Spleen (tissue), 11 donors: Measurements from ENCODE around the gene HINT3. TPM values are rescaled to one million over a fixed set of nuclear protein-coding genes. Genes with fewer than 3 reads are reported as not detected.
"Not testable (repeated sequence)": the region's sequence is repeated elsewhere in the genome, so short reads cannot be mapped to it uniquely, and the experiment has no call there.

Experiments used
- DNase-seq: peaks from one replicate; pipeline ENCODE4 v3.0.0-alpha.2; 2020
- H3K27ac ChIP-seq, 8 donors: fragments of 200-600 bp; sonication (generic) in 7 of 8; 1 replicate in 4 of 8; 2 replicates in 4 of 8; pipeline versions ENCODE4 v1.5.0 to v1.8.0; 2016 to 2021; ENCODE audit warnings: inconsistent platforms in 4 of 8, mild to moderate bottlenecking in 4 of 8, moderate library complexity in 1 of 8
- H3K27me3 ChIP-seq, 7 donors: fragments of 200-600 bp; sonication (generic) in 6 of 7; replicated peaks in 1 of 7; 1 replicate in 4 of 7; 2 replicates in 3 of 7; pipeline versions ENCODE4 v1.5.0 to v1.8.0; 2016 to 2021; ENCODE audit warnings: inconsistent platforms in 3 of 7, mild to moderate bottlenecking in 1 of 7
- H3K36me3 ChIP-seq, 6 donors: fragments of 200-600 bp; sonication (generic) in 5 of 6; 1 replicate in 4 of 6; 2 replicates in 2 of 6; pipeline versions ENCODE4 v1.5.0 to v1.8.0; 2016 to 2021; ENCODE audit warnings: inconsistent platforms in 2 of 6
- H3K4me1 ChIP-seq, 6 donors: fragments of 200-600 bp; sonication (generic) in 5 of 6; 1 replicate in 3 of 6; 2 replicates in 3 of 6; pipeline versions ENCODE4 v1.5.0 to v1.8.0; 2016 to 2021; ENCODE audit warnings: inconsistent platforms in 3 of 6
- H3K4me3 ChIP-seq, 8 donors: fragments of 200-600 bp; sonication (generic) in 7 of 8; 1 replicate in 4 of 8; 2 replicates in 4 of 8; pipeline versions ENCODE4 v1.5.0 to v1.8.0; 2016 to 2021; ENCODE audit warnings: inconsistent platforms in 4 of 8, mild to moderate bottlenecking in 4 of 8, moderate library complexity in 2 of 8
- H3K9me3 ChIP-seq, 8 donors: fragments of 200-600 bp; sonication (generic) in 7 of 8; 1 replicate in 4 of 8; 2 replicates in 4 of 8; pipeline versions ENCODE4 v1.5.0 to v1.8.0; 2016 to 2021; ENCODE audit warnings: inconsistent platforms in 4 of 8
- POLR2A ChIP-seq, 3 donors: fragments of 450-650 bp; IDR thresholded peaks; one replicate each; pipeline ENCODE4 v1.5.1; 2017; ENCODE audit warnings: antibody characterized with exemption in 3 of 3, mild to moderate bottlenecking in 1 of 3
- POLR2AphosphoS5 ChIP-seq, 3 donors: sonication (generic); formaldehyde crosslinking; IDR thresholded peaks; one replicate each; pipeline ENCODE4 v1.5.1; 2017; ENCODE audit warnings: antibody characterized with exemption in 3 of 3
- WGBS, 5 donors: extraction: QIAGEN DNeasy Blood & Tissue Kit in 3 of 5; methylation state at CpG; one replicate each; pipeline versions ENCODE4 v1.1.5 to v1.1.7; 2013 to 2018; 5-methylcytosine and 5-hydroxymethylcytosine counted together
- intact Hi-C: fragments of 100-400 bp; cut with DNase I; formaldehyde crosslinking; loops from one replicate; pipeline ENCODE4 v1.15.0; 2023; ENCODE audit warnings: low total_unique reads
- polyA plus RNA-seq, 3 donors: library from polyadenylated mRNA; stranded (reverse); fragments of 200-250 nt; gene quantifications; one replicate each; pipeline ENCODE4 v1.2.1, GENCODE V29; 2013
- total RNA-seq, 7 donors: library from RNA; depleted of rRNA in 3 of 7; stranded (reverse); fragments of >200 nt in 3 of 7; fragmentation: NEBNext Ultra II Directional in 4 of 7; extraction: Animal tissue kit (Norgen Biotek cat#: 25700) in 4 of 7; gene quantifications; one replicate each; pipeline versions ENCODE4 v1.1.0 to v1.2.1, GENCODE V29; 2016 to 2021
- TF ChIP-seq, protein P1 (sequence below), 11 experiments: fragments of 200-600 bp in 7 of 11; fragments of 450-650 bp in 4 of 11; sonication (generic) in 4 of 11; IDR thresholded peaks in 8 of 11; conservative IDR thresholded peaks in 3 of 11; 1 replicate in 7 of 11; 2 replicates in 4 of 11; pipeline versions ENCODE4 v1.4.0 to v1.8.0; 2016 to 2021; ENCODE audit warnings: antibody characterized with exemption in 11 of 11, inconsistent platforms in 4 of 11, mild to moderate bottlenecking in 1 of 11
- donor health status: healthy with polysubstance abuse.
- donor health status: DM: no; HTN: no; CAD: no; lungs with moderate emphysema.
- donor health status: DM: no; HTN: no; CAD: no.
- donor health status: Bipolar disorder and iron deficiency.
- donor health status: healthy.
- donor health status: DM: no; HTN: no; CAD: no.
- donor health status: DM: yes; HTN: yes; CAD: no.

HINT3 gene
- total and polyA plus RNA-seq, 10 donors, result 5.0 to 18.6 (median 14.7) TPM

DNA sequence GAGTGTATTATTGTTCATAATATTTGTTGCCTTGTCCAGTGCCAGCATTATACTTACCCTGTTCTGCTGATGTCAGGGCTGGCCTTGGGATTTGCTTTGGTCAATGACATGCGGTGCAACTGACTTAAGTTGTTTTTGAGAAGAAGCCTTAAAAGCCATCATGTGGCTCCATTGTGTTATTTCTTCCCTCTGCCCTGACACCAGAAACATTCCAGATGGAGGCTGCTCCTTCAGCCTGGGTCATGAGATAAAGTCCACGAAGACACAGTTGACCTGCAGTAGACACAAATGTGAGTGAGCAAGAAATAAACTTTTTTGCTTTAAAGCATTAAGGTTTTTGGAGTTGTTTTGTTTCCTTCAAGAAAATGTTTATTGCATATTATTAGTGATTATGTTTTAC is 7.5 kb upstream of the HINT3 start:
- Histone ChIP-seq H3K4me1 (peaks cover 0 to 26% (median 12%) of the 10 kb centered on the region in 6 donors), H3K4me3 (no peak overlapping the region), H3K27ac (peak overlapping the region in 1 of 8 donors; percentile 21), H3K27me3 (peaks cover 0 to 9% (median 0%) of the 10 kb centered on the region in 7 donors), H3K36me3 (no peaks in the 10 kb centered on the region), H3K9me3 (no peaks in the 10 kb centered on the region)
- no peak for DNase-seq
- WGBS, 5 donors, result 71 to 91% (median 81%) methylated on average over 2 of the region's 2 CpGs
- TF ChIP-seq POLR2A (IDR thresholded peaks at IDR 0.05) (no peak), POLR2AphosphoS5 (IDR thresholded peaks at IDR 0.05) (no peak)
- TF ChIP-seq, protein P1, sequence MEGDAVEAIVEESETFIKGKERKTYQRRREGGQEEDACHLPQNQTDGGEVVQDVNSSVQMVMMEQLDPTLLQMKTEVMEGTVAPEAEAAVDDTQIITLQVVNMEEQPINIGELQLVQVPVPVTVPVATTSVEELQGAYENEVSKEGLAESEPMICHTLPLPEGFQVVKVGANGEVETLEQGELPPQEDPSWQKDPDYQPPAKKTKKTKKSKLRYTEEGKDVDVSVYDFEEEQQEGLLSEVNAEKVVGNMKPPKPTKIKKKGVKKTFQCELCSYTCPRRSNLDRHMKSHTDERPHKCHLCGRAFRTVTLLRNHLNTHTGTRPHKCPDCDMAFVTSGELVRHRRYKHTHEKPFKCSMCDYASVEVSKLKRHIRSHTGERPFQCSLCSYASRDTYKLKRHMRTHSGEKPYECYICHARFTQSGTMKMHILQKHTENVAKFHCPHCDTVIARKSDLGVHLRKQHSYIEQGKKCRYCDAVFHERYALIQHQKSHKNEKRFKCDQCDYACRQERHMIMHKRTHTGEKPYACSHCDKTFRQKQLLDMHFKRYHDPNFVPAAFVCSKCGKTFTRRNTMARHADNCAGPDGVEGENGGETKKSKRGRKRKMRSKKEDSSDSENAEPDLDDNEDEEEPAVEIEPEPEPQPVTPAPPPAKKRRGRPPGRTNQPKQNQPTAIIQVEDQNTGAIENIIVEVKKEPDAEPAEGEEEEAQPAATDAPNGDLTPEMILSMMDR (IDR thresholded peaks at IDR 0.05 in 8 of 11, conservative IDR thresholded peaks at IDR 0.05 in 3 of 11), result no peak
- intact Hi-C loops, result no loop called here

DNA sequence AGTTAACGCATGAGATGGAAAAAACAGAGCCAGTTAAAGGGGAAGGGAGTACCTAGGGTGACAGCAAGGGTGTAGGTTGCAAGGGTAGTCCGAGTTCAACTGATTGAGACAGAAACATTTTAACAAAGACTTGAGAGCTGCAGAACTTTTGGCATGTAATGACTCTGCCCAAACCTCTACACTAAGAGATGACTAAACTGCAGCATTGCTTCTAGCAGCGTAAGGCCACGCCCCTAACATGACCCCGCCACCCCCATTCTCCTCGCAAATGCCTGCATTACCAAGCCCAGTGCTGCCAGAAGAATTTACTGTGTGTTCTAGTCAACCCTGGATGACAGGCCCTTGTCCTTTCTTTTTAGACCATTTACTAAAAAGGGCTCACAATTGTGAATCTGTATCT is 6.3 kb upstream of the HINT3 start:
- WGBS, 5 donors, result 74 to 92% (median 89%) methylated on average over 6 of the region's 6 CpGs
- TF ChIP-seq, protein P1 (IDR thresholded peaks at IDR 0.05 in 8 of 11, conservative IDR thresholded peaks at IDR 0.05 in 3 of 11), result no peak
- no peak for TF ChIP-seq POLR2A (IDR thresholded peaks at IDR 0.05)
- TF ChIP-seq POLR2AphosphoS5 (IDR thresholded peaks at IDR 0.05), result no peak
- no peaks in the 10 kb centered on the region for H3K9me3 ChIP-seq
- peaks cover 0 to 9% (median 0%) of the 10 kb centered on the region in 7 donors for H3K27me3 ChIP-seq
- H3K36me3 ChIP-seq, result no peaks in the 10 kb centered on the region
- no peak overlapping the region for H3K4me3 ChIP-seq
- H3K27ac ChIP-seq, result no peak overlapping the region
- intact Hi-C loops, result loop anchor here (10.0 kb wide), 1 partner anchor 95 kb away; no protein-coding TSS in a partner anchor
- H3K4me1 ChIP-seq, result peaks cover 0 to 17% (median under 1%) of the 10 kb centered on the region in 6 donors
- DNase-seq, result no peak

DNA sequence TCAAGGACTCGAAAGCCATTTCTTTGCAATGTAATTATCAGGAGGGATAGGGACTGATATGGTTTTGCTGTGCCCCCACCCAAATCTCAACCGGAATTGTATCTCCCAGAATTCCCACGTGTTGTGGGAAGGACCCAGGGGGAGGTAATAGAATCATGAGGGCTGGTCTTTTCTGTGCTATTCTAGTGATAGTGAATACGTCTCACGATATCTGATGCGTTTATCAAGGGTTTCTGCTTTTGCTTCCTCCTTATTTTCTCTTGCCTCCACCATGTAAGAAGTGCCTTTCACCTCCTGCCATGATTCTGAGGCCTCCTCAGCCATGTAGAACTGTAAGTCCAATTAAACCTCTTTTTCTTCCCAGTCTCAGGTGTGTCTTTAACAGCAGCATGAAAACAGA is 5.9 kb upstream of the HINT3 start:
- H3K4me1 ChIP-seq, result peaks cover 0 to 13% (median under 1%) of the 10 kb centered on the region in 6 donors
- H3K27ac ChIP-seq, H3K36me3 ChIP-seq, H3K27me3 ChIP-seq, DNase-seq, H3K4me3 ChIP-seq, H3K9me3 ChIP-seq: not testable (repeated sequence)
- intact Hi-C loops, result loop anchor here (10.0 kb wide), 1 partner anchor 96 kb away; no protein-coding TSS in a partner anchor
- whole genome bisulfite sequencing, 5 donors, result 82 to 94% (median 89%) methylated on average over 6 of the region's 6 CpGs

DNA sequence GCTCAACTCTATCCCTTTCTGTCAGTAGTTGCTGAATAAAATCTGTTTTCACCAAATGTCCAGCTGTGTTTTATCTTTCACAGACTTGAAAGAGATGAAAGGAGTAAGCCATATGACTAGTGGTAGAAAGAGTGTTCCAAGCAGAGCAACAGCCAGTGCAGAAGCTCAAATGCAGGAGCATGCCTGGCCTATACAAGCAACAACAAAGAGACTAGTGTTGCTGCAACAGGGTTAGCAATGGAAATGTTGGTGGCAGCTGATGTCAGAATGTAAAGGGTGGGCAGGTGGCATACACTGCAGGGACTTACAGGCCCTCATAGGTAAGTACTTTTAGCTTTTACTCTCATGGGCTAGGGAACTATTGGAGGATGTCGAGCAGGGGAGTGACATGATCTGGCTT is 5.2 kb upstream of the HINT3 start:
- intact Hi-C loops, result loop anchor here (10.0 kb wide), 1 partner anchor 97 kb away; no protein-coding TSS in a partner anchor
- H3K4me3 ChIP-seq, result no peak overlapping the region
- H3K4me1 ChIP-seq, result peaks cover 0 to 12% (median 5%) of the 10 kb centered on the region in 6 donors
- no peaks in the 10 kb centered on the region for H3K36me3 ChIP-seq
- TF ChIP-seq POLR2A (IDR thresholded peaks at IDR 0.05) (no peak), POLR2AphosphoS5 (IDR thresholded peaks at IDR 0.05) (no peak)
- TF ChIP-seq, protein P1 (IDR thresholded peaks at IDR 0.05 in 8 of 11, conservative IDR thresholded peaks at IDR 0.05 in 3 of 11), result no peak
- H3K9me3 ChIP-seq, result no peaks in the 10 kb centered on the region
- peaks cover 0 to 9% (median 0%) of the 10 kb centered on the region in 7 donors for H3K27me3 ChIP-seq
- no peak overlapping the region for H3K27ac ChIP-seq
- WGBS, 5 donors, result 78 to 100% (median 87%) methylated on average over 1 of the region's 1 CpG
- DNase-seq, result no peak
